Neutrophil (primary cell): Measurements from ENCODE around the gene CHMP1B.

Experiments used
- H3K27ac ChIP-seq: fragments of 200-600 bp; sonication (generic); 2 replicates; pipeline ENCODE4 v1.5.1; 2016; ENCODE audit warnings: mild to moderate bottlenecking, moderate library complexity
- H3K27me3 ChIP-seq: fragments of 200-600 bp; sonication (generic); 2 replicates; pipeline ENCODE4 v1.6.0; 2016; ENCODE audit warnings: mild to moderate bottlenecking
- H3K36me3 ChIP-seq: fragments of 200-600 bp; sonication (generic); 2 replicates; pipeline ENCODE4 v1.5.1; 2017
- H3K4me1 ChIP-seq, 2 experiments: fragments of 200-600 bp in 1 of 2; sonication (generic) in 1 of 2; 1 replicate in 1 of 2; 2 replicates in 1 of 2; pipeline versions ENCODE4 v1.5.1 to v1.6.1; 2013 to 2016; ENCODE audit warnings: low read depth in 1 of 2, low read length in 1 of 2, mild to moderate bottlenecking in 1 of 2, moderate library complexity in 1 of 2; ENCODE audit not compliant: control insufficient read depth in 1 of 2, insufficient read depth in 1 of 2
- H3K4me3 ChIP-seq, 2 experiments: fragments of 200-600 bp in 1 of 2; sonication (generic) in 1 of 2; 1 replicate in 1 of 2; 2 replicates in 1 of 2; pipeline ENCODE4 v1.5.1; 2013 to 2016; ENCODE audit warnings: low read depth in 1 of 2, low read length in 1 of 2, mild to moderate bottlenecking in 1 of 2, moderate library complexity in 1 of 2
- H3K9me3 ChIP-seq: fragments of 200-600 bp; sonication (generic); 2 replicates; pipeline ENCODE4 v1.5.1; 2016
- TF ChIP-seq, protein P1 (sequence below): fragments of 200-600 bp; sonication (generic); IDR thresholded peaks from 2 replicates; pipeline ENCODE4 v1.5.1; 2016; ENCODE audit warnings: antibody characterized with exemption

CHMP1B gene

DNA sequence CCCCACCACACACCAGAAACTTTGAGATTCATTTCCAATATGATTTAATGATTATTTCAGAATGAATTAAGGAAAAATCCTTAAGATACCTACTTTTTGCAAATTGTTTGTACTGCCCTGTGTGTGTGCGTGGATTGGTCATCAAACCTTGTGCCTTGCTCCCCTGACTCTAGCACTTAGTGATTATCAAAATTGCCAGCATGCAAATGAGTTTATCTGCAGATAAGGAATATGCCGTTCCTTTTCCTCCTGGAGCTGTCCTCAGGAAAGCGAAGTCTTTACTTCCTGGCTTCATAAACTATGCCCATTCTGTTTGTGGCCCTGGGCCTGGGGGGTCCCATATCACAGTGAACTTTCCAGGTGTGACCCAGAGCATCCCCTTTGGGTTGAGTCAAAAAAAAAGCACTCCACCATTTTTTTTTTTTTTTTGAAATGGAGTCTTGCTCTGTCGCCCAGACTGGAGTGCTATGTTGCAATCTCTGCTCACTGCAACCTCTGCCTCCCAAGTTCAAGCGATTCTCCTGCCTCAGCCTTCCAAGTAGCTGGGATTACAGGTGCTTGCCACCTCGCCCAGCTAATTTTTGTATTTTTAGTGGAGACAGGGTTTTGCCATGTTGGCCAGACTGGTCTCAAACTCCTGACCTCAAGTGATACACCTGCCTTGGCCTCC, 11.4 kb downstream of the CHMP1B start:
- Histone ChIP-seq H3K36me3 (no peaks in the 10 kb centered on the region), H3K9me3 (no peaks in the 10 kb centered on the region), H3K4me1 (no peaks in the 10 kb centered on the region), H3K27me3 (peaks cover 38% of the 10 kb centered on the region), H3K27ac (no peak overlapping the region), H3K4me3 (no peak overlapping the region)
- TF ChIP-seq, protein P1, sequence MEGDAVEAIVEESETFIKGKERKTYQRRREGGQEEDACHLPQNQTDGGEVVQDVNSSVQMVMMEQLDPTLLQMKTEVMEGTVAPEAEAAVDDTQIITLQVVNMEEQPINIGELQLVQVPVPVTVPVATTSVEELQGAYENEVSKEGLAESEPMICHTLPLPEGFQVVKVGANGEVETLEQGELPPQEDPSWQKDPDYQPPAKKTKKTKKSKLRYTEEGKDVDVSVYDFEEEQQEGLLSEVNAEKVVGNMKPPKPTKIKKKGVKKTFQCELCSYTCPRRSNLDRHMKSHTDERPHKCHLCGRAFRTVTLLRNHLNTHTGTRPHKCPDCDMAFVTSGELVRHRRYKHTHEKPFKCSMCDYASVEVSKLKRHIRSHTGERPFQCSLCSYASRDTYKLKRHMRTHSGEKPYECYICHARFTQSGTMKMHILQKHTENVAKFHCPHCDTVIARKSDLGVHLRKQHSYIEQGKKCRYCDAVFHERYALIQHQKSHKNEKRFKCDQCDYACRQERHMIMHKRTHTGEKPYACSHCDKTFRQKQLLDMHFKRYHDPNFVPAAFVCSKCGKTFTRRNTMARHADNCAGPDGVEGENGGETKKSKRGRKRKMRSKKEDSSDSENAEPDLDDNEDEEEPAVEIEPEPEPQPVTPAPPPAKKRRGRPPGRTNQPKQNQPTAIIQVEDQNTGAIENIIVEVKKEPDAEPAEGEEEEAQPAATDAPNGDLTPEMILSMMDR, result no peak

DNA sequence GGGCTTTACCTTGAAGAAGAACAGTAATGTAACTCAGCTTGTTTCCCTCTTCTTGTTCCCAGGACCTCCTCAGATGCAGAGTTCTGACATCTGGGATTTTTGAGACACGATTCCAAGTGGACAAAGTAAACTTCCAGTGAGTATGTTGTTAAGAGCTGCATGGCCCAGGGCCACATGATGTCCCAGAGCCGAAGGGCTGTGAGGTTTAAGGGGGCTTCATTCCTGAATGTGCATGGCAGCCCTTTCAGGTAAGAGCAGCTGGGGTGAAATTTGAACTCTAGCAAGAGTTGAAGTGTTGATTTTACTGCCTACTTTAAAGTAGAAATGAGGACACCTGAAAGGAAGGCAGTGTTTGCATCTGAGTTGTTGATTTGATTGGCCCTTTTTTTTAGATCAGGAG, 13.3 kb downstream of the CHMP1B start:
- TF ChIP-seq, protein P1, result no peak
- Histone ChIP-seq H3K36me3 (no peaks in the 10 kb centered on the region), H3K27ac (no peak overlapping the region), H3K9me3 (no peaks in the 10 kb centered on the region), H3K4me1 (no peaks in the 10 kb centered on the region), H3K4me3 (no peak overlapping the region), H3K27me3 (peaks cover 24% of the 10 kb centered on the region)

DNA sequence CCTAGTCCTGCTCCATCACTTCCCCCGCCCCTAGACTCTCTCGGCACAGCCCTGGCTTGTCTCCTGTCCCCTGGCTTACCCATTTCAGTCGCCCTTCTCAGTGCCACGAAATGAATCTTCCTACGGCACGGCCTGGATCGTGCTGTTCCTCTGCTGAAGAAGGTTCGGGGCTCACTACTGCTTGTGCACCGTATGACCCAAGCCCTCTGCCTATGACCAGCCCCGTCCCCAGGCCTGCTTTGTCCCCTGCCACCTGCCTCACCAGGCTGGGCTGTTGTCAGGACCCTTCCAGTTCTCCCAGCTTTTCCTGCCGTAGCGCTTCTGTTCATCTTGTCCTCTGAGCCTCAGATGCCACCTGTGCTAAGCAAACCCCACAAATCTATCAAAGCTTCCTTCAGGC, 13.9 kb downstream of the CHMP1B start:
- TF ChIP-seq, protein P1, result no peak
- Histone ChIP-seq H3K4me1 (no peaks in the 10 kb centered on the region), H3K27me3 (peaks cover 24% of the 10 kb centered on the region), H3K27ac (no peak overlapping the region), H3K9me3 (no peaks in the 10 kb centered on the region), H3K36me3 (no peaks in the 10 kb centered on the region), H3K4me3 (no peak overlapping the region)

DNA sequence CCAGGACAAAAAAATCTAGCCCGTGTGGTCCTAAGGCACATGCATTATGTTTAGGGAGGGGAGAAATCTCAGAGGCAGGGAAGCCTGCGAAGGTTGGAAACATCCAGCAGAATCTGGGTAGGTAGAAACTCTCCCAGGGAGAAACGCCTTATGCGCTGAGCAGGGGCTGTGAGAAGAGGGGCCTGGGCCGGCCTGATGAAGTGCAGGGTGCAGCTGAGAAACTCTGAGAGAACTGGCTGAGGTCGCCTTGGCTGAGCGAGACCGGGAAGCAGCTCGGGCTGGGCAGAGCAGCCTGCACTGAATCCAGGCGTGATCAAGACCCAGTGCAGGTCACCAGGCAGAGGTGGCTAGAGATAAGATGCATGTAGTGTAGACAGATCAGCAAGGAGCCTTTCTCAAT, 15.1 kb downstream of the CHMP1B start:
- Histone ChIP-seq H3K9me3 (no peaks in the 10 kb centered on the region), H3K4me3 (no peak overlapping the region), H3K27ac (no peak overlapping the region), H3K36me3 (no peaks in the 10 kb centered on the region), H3K27me3 (peaks cover 32% of the 10 kb centered on the region), H3K4me1 (no peaks in the 10 kb centered on the region)
- TF ChIP-seq, protein P1, result no peak

DNA sequence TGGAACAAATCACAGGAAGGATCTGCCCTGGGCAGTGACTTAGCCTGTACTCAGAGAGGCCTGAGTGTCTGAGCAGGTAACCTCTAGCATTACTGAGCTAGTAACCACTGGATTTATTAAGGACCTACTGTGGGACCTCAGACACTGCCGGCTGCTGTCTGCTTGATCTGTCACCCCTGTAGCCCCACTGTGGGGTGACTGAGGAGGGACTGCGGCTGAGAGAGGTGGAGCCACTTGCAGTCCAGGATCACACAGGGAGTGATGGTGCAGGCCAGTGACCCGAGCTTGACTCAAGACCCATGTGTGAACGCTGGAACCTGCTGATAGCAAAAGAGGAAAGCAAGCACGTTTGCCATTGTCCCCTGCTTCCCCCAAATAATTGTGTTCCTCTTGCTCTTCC, 15.6 kb downstream of the CHMP1B start:
- H3K4me1 ChIP-seq, result no peaks in the 10 kb centered on the region
- TF ChIP-seq, protein P1, result no peak

More for the DNA sequence above, 15.6 kb downstream of the CHMP1B start:
- H3K27me3 ChIP-seq, result peaks cover 37% of the 10 kb centered on the region
- no peaks in the 10 kb centered on the region for H3K36me3 ChIP-seq
- no peak overlapping the region for H3K27ac ChIP-seq
- no peak overlapping the region for H3K4me3 ChIP-seq
- H3K9me3 ChIP-seq, result no peaks in the 10 kb centered on the region
